GM10847 (cell line): ENCODE results near the gene B4GALNT3.

Experiments
- POLR2A ChIP-seq: IDR thresholded peaks from 2 replicates; pipeline ENCODE4 v1.6.1; 2011; ENCODE audit not compliant: insufficient read length; ENCODE audit errors: extremely low read depth

B4GALNT3 gene

DNA sequence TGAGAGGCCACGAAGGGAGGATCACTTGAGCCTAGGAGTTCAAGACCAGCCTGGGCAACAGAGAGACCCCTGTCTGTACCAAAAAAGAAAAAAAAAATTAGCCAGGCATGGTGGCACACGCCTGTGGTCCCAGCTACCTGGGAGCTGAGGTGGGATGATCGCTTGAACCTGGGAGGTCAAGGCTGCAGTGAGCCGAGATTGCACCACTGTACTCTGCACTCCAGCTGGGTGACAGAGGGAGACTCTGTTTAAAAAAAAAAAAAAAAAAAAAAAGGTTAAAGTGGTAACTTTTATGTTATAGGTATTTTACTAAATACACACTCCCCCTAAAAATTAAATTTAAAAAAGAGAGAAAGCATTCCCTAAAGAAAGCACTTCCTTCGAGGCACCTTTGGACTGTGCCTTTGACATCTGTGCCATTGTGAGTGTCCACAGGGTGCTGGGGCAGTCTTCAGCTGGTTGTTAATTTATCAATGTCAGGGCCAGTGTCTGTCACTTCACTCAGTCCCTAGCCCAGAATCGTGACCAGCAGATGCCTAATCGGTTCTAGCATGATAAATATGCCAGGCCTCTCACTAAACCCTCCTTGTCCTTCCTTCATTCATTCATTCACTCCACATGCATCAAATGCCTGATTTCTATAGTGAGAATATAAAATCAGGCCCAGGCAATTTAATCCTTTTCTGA, 63.1 kb downstream of the B4GALNT3 start:
- TF ChIP-seq POLR2A = no peak

DNA sequence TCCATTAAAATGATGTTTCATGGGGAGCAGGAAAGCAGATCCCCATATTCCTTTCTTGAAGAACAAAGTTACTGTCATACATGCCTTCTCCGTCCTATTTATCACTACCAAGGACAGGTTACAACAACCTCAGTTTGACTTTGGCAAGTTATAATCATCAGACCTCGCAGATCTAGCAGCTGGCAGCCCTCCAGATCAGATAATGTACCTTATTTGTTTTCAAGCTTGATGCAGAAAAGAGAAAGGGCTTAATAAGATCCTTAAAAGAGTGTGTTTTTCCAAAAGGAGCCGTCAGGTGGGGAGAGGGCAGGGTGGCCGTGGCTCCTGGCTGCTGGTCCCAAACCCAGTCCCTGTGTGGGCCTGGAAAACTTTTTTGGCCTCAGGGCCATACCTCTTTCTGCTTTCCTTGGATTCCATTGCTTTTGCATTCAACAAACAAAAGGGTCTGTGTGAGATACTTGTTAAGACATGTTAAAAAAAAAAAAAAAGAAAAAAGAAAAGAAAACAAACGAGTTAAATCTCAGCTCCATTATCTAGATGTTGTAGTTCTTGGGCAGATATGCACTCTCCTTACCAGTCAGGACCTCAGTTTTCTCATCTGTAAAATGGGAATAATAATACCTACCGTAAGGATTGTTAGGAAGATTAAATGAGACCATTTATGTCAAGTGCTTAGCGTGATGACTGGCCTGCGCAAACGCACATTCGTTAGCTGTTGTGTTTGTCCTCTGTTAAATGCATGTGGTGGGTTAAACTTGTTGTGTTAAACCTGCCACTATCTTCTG, 64.6 kb downstream of the B4GALNT3 start:
- TF ChIP-seq POLR2A = no peak

GRCh38 chr12:526089-526488, 66.3 kb downstream of the B4GALNT3 start:
- TF ChIP-seq POLR2A = no peak

- TF ChIP-seq POLR2A = no peak
Observed at GRCh38 chr12:527241-527640, 67.5 kb downstream of the B4GALNT3 start.

GRCh38 chr12:527729-528128, 68.0 kb downstream of the B4GALNT3 start:
- TF ChIP-seq POLR2A = no peak

DNA sequence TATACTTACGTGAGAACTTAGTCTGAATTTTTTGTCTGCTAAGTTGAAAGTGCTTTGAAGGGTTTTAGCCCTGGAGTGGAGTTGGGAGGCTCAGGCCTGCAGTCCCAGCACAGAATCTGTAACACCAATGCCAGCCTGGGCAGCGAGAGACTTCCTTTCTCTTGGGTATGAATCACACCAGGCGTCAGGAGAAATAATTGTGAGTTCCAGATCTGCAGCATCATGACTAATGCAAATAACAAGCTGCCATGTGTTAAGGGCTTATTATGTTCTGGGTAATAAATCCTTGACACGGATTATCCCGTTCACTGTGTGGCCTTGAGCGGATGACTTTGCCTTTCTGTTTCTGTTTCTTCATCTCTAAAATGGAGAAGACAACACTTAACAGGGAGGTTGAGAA, 70.6 kb downstream of the B4GALNT3 start:
- TF ChIP-seq POLR2A = no peak

DNA sequence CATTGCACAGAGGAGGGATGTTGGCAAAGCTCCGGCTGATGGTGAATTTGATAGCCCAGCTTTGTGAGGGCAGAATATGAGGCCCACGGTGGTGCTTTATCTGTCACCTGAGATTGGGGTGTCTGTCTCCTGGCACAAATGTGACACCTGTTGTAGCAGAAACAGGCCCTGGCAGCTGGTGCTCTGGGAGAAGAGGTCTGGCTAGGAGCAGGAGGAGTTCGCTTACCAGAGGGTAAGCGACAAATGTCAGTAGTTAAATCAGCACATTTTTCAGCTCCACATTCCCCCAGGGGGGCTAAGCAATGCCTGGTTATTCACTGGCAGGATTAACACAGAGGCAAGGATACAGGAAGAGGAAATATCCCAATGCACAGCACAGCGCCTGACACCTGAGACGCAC, 71.1 kb downstream of the B4GALNT3 start:
- no peak for TF ChIP-seq POLR2A

DNA sequence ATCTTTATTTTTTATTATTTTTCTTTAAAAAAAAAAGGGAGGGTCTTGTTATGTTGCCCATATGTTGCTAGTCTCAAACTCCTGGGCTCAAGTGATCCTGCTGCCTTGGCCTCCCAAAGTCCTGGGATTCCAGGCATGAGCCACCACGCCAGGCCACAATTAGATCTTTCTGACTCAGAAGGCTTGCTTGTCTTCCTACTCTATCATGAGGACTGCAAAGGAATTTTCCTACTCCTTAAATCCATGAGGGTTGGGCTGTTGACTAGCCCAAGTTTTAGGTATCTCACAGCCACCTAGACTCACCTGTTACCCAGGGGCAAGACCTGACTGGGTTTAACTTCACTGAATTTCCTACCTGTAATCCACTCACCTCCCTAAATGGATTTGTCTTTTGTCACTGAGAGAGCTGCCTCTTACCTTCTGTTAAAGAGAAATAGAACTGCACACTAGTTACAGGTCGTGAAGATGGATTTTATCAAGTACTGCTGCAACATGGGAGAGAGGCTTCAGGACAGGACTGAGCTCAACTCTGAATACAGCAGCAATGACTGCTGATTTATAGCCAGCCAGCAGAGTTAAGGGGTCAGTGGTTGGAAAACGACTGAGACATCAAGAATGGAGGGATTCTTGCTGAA, 72.3 kb downstream of the B4GALNT3 start:
- TF ChIP-seq POLR2A = no peak

- TF ChIP-seq POLR2A = no peak
Observed at GRCh38 chr12:532908-533565, 73.3 kb downstream of the B4GALNT3 start.

DNA sequence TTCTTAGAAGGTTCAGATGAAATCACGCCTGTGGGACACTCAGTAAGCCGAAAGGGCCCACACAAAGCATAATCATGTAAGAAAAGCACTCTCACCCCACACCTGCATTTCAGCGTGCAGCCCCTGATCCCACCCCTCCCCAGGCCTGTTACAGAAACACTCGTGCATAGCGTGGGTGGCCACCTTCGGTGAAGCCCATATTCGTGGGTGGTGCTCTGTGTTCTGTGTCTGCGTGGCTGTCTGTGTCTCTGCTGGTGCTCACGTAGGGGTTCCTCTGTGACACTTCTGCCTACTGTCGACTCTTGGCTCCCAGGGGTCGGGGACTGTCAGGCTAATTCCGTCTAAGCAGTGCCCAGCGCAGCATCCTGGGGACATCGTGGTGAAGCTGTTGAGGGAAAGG, 74.0 kb downstream of the B4GALNT3 start:
- no peak for TF ChIP-seq POLR2A

DNA sequence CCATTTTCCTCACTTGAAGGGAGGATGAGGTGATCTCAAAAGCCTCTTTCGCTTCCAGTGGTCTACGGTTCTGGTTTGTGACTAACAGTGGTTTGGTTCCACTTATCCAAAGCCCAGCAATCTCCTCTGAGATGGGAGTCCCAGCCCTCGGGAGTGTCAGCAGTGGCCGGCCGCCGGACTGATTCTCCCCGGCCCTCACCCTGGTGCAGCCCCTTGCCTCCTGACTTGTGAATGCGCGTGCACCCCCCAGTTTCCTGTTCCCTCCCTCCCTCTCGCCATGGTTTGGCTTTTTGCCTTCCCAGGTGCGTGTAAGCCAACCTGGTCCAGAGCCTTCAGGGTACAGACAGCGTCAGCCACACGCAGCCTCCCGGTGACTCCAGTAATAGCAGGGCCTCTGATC, 74.5 kb downstream of the B4GALNT3 start:
- no peak for TF ChIP-seq POLR2A

DNA sequence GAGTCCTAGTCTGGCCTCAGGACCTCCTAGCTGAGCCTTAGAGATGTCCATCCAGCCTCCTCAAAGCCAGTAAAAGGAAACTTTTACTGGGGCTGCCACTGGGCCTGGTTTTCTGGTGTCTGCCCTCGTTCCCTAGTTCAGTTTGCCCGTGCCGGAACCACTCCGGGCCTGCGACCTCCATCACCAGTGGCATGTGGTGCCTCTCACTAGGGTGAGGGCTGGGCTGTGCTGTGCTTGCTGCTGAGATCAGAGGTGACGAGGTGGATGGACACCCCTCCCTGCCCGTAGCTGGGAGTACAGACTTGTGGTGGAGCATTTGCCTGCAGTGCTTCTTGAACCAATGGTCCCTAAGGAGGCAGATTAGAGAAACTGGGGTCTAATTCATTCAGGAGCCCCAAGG, 75.7 kb downstream of the B4GALNT3 start:
- no peak for TF ChIP-seq POLR2A

- no peak for TF ChIP-seq POLR2A
Observed at GRCh38 chr12:536751-537245, 77.1 kb downstream of the B4GALNT3 start.

DNA sequence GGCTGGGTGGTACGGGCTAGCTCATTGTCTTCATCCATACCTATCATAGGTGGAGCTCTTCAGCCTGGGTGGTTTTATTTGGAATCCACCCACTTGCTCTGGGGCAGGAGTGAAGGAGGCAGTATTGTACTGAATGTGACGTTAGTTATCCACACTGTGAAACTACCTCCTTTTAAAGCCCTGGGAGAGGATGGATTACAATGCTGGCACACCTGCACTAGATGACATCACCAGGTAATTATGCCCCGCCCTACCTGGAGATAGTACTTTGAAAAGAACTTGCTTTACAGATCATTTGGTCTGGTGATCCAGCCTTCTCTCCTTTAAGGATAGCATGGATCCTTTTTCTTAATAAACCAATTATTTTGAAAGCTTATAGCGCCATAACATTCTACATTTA, 78.0 kb downstream of the B4GALNT3 start:
- no peak for TF ChIP-seq POLR2A

- no peak for TF ChIP-seq POLR2A
Observed at GRCh38 chr12:538731-539539, 79.2 kb downstream of the B4GALNT3 start.
